ENCODE data around the gene PSMC3IP.
"Not testable (repeated sequence)": the region's sequence is repeated elsewhere in the genome, so short reads cannot be mapped to it uniquely, and the experiment has no call there.

PSMC3IP gene

DNA sequence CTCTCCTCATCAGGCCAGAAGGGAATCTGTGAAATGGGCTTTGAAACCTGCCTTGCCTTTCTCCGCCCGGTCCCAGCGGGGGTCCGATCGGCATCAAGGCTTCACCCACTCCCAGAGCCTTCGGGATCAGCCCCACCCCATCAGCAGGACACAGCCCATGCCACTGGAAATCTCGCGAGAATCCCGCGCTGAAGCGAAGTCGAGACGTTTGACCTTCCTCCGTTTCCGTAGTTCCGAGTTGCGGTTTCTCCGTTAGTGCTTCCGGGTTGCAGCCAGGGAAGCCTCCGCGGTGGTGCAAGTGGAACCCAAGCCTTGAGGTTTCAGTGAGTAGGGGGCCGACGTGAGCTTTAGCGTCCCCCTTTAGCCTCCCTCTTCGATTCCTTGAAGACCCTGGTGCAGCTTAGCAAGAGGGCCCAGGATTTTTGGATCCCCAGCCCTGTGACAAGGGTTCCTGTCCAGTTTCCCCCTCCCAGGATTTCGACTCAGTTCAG lies 15.6 kb downstream of the PSMC3IP start, which contains the start of gene COASY:
TSS of gene COASY (plus strand) at position 252 of the 491 bp plus-strand sequence. CDS start 475 bp downstream, outside the sequence.
- peak; percentile 91 for DNase-seq (ENCODE audit: low spot score)

DNA sequence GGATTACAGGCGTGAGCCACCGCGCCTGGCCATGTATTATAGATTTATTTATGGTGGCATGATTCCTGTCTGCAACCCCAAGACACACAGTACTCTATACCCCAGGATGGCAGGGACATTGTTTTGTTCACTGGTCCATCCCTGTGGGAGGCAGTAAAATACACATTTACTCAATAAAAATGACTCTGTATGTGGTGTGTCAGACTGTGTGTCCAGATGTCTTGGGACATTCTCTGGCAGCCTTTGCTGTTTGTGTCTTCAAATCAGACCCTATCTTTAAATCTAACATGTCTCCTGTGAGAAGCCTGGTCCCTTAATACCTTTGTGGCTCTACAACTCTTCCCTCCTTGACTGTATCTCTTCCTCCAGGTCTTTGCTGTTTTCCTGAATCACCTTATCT lies 17.3 kb downstream of the PSMC3IP start:
- DNase-seq (ENCODE audit: low spot score), result no peak

DNA sequence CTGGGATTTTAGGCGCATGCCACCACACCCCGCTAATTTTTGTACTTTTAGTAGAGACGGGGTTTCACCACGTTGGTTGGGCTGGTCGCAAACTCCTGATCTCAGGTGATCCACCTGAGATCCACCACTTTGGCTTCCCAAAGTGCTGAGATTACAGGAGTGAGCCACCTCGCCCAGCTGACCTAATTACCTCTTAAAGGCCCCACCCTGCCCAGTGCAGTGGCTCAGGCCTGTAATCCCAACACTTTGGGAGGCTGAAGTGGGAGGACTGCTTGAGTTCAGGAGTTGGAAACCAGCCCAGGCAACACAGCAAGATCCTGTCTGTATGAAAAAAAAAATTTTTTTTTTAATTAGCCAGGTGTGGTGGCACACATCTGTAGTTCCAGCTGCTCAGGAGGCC lies 18.5 kb downstream of the PSMC3IP start:
- DNase-seq (ENCODE audit: low spot score), result no peak

DNA sequence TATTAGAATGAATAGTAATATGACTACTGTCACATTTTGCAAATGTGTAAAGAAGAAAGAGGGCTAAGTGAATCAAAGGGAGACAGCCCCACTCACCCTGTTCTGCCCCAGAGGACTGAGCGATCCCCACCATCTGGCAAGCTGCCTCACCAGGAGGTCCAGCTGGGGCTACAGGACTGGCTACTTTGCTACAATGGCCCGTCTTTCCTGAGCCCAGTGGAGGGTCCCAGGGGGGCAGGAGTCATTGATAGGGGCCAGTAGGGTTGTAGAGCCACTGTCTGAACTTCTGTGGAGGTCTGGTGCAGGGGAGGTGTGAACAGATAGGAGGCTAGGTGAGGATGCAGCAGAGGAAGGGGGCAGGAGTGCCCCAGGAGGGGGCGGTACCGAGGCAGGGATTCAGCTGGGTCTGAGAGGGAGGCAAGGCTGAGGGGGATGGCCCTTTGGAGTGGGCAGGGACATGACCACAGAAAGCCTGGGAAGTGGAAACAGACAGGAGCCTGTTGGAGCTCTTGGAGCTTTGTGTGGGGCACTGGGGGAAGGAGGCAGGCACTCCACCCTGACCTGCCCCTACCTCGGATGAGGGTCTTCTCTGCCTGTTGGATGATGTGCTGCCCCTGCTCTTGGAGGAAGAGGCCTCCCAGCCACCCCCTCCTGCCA lies 21.4 kb downstream of the PSMC3IP start:
- not testable (repeated sequence) for DNase-seq (ENCODE audit: low spot score)

DNA sequence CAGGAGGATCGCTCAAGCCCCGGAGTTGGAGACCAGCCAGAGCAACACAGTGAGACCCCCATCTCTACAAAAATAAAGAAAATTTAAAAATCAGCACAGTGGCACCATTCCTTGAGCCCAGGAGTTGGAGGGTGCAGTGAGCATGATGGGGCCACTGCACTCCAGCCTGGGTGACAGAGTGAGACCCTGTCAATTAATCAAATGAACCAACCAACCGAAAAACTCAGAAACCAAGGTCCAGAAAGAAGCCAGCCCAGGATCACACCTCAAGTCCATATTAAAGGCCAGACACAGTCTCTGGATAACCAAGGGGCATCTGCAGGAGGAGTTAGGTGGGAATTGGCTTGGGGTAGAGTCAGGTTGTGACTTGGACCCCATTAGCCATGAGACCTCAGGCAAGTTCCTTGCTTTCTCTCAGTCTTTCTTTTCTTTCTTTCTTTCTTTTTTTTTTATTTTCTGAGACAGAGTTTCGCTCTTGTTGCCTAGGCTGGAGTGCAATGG lies 22.4 kb downstream of the PSMC3IP start:
- DNase-seq (ENCODE audit: low spot score), result no peak

DNA sequence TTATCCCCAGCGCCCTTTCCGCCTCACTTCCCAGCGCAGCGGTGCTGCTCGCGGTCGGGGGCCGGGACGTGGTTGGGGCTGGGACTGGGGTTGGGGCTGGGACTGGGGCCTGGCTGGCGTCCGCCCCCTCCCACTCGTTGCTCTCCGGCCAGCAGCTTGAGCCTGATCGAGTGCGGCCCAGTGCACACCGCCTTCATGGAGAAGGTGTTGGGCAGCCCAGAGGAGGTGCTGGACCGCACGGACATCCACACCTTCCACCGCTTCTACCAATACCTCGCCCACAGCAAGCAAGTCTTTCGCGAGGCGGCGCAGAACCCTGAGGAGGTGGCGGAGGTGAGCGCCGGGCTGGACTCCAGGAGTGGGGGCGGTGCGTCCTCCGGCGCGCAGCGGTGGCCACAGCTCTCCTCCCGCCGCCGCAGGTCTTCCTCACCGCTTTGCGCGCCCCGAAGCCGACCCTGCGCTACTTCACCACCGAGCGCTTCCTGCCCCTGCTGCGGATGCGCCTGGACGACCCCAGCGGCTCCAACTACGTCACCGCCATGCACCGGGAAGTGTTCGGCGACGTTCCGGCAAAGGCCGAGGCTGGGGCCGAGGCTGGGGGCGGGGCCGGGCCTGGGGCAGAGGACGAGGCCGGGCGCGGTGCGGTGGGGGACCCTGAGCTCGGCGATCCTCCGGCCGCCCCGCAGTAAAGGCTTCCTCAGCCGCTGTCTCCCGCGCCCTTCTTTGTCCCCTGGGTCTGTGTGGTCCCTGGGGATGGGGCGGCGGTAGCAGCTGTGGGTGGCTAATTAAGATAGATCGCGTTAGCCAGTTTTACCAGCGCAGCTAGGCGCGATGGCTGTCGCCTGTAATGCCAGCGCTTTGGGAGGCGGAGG lies 23.0 kb downstream of the PSMC3IP start:
- peak; percentile 87 for DNase-seq (ENCODE audit: low spot score)

DNA sequence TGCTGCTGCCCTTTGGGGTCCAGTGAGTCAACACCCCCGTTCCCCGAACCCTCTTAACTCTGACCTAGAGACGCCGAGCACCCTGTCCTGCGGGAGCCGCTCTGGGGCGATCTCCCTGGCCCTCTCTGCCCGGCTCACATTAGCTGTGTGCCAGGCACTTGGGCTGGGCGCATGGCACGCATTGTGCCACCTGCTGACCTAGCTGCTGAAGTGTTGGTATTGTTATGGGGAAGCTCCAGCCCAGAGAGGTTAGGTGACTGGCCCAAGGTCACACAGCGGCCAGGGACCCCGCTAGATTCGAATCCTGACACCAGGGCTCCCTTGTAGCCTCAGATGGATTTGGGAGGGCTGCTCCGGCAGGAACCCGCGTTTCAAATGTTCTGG lies 23.7 kb downstream of the PSMC3IP start:
- no peak for DNase-seq (ENCODE audit: low spot score)

DNA sequence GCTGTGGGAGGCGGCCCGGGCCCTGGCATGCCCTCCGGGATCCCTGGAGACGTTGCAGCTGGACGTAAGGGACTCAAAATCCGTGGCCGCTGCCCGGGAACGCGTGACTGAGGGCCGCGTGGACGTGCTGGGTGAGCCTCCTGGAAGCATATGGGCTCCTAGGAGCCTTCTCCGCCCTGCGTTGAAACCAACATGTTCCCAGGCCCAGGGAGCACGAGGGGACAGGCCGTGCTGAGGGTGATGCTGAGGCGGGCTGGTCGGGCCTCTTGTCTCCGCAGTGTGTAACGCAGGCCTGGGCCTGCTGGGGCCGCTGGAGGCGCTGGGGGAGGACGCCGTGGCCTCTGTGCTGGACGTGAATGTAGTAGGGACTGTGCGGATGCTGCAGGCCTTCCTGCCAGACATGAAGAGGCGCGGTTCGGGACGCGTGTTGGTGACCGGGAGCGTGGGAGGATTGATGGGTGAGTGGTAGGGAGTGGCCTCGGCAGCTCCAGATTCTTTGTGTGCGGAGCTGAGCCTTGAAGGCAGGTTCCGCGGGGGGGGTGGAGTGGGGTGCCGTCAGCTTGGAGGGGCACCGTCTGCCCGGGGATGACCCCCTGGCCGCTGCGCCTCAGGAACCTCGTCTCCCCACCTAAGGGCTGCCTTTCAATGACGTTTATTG lies 24.2 kb downstream of the PSMC3IP start:
- DNase-seq (ENCODE audit: low spot score), result no peak

DNA sequence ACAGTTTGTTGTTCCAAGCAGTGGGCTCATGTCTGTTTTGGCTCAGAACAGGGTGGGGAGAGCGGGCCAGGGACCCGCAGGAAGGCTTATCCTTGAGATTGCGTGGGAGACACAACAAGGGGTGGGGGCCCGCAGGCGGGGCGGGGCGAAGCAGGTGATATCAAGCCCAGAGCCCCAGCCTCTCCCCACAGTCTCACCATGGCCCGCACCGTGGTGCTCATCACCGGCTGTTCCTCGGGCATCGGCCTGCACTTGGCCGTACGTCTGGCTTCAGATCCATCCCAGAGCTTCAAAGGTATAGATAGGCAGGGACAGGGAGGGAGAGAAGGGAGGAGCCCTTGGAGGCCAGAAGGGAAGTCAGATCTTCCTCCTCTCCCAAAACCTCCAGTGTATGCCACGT lies 24.8 kb downstream of the PSMC3IP start, which contains the start of gene HSD17B1:
TSS of gene HSD17B1 (plus strand) at position 188 of the 400 bp plus-strand sequence. CDS start at position 199, 11 bp downstream.
- DNase-seq (ENCODE audit: low spot score), result not testable (repeated sequence)

DNA sequence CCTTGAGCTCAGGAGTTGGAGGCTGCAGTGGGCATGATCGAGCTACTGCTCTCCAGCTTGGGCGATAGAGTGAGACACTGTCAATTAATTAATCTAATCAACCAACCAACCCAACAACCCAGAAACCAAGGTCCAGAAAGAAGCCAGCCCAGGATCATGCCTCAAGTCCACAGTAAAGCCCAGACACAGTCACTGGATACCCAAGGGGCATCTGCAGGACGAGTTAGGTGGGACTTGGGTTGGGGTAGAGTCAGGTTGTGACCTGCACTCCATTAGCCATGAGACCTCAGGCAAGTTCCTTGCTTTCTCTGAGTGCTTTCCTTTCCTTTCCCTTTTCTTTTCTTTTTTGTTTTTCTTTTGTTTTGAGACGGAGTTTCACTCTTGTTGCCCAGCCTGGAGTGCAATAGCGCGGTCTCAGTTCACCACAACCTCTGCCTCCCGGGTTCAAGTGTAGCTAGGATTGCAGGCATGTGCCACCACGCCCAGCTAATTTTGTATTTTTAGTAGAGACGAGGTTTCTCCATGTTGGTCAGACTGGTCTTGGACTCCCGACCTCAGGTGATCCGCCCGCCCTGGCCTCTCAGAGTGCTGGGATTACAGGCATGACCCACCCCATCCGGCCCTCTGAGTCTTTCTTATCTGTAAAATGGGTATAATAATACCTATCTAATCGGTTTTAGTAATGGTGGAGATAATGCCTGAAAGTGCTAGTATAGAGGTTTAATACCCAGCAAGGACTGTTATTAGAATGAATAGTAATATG lies 28.4 kb downstream of the PSMC3IP start:
- DNase-seq (ENCODE audit: low spot score), result no peak

DNA sequence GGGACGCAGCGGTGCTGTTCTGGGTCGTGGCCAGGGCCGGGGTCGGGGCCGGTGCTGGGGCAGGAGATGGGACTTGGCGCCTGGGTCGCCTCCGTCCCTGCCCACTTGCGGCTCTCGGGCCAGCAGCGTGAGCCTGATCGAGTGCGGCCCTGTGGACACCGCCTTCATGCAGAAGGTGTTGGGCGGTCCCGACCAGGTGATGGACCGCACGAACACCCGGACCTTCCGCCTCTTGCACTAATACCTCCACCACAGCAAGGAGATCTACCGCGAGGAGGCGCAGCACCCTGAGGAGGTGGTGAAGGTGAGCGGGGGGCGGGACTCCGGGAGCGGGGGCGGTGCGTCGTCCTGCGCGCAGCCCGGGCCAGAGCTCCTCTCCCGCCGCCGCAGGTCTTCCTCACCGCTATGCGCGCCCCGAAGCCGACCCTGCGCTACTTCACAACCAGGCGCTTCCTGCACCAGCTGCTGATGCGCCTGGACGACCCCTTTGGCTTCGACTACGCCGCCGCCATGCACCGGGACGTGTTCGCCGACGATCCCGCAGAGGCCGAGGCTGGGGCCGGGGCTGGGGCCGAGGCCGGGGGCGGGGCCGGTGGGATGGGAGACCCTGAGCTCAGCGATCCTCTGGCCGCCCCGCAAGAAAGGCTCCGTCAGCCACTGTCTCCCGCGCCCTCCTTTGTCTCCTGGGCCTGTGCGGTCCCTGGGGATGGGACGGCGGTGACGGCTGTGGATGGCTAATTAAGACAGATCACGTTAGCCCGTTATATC lies 29.3 kb downstream of the PSMC3IP start:
- peak; percentile 91 for DNase-seq (ENCODE audit: low spot score)

DNA sequence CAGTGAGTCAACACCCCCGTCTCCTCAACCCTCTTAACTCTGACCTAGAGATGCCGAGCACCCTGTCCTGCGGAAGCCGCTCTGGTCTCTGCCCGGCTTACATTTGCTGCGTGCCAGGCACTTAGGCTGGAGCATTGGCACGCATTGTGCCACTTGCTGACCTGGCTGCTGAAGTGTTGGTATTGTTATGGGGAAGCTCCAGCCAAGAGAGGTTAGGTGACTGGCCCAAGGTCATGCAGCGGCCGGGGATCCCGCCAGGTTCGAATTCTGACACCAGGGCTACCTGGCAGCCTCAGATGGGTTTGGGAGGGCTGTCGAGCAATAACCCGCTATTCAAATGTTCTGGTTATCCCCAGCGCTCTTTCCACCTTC lies 29.8 kb downstream of the PSMC3IP start:
- no peak for DNase-seq (ENCODE audit: low spot score)

DNA sequence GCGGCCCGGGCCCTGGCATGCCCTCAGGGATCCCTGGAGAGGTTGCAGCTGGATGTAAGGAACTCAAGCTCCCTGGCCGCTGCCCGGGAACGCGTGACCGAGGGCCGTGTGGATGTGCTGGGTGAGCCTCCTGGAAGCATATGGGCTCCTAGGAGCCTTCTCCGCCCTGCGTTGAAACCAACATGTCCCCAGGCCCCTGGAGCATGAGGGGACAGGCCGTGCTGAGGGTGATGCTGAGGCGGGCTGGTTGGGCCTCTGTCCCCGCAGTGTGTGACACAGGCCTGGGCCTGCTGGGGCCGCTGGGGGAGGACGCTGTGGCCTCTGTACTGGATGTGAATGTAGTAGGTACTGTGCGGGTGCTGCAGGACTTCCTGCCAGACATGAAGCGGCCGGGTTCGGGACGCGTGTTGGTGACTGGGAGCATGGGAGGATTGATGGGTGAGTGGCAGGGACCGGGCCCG lies 30.5 kb downstream of the PSMC3IP start:
- DNase-seq (ENCODE audit: low spot score), result no peak

DNA sequence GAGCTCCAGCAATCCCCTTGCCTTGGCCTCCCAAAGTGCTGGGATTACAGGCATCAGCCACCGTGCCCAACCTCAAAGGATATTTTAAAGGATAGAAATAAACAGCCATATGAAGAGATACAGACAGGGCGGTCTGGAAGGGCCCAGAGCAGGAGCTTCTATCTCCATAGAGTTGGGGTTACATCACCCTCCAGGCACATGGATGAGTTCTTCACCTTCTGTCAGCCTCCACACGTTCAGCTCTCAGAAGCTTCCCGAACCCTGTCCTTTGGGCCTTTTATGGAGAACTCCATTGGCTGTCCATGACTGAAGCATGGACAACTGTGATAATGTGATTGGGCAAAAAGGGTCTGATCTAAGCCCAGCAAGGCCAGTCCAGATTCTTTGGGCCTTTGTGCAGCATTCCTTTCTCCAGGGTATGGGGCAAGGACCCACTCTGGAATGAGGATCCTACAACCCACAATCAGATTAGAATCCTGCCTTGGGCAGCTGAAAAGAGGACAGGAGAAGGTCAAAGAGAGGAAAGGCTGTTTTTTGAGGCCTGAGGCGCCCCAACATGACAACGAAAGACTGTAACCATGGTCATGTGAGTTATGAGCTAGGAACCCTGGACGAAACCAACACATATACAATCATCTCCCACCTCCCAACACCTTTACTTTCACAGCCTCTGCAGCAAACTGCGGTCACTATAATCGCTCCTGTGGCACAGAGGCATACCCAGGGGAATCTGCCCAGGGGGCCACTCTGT lies 31.6 kb downstream of the PSMC3IP start:
- not testable (repeated sequence) for DNase-seq (ENCODE audit: low spot score)

DNA sequence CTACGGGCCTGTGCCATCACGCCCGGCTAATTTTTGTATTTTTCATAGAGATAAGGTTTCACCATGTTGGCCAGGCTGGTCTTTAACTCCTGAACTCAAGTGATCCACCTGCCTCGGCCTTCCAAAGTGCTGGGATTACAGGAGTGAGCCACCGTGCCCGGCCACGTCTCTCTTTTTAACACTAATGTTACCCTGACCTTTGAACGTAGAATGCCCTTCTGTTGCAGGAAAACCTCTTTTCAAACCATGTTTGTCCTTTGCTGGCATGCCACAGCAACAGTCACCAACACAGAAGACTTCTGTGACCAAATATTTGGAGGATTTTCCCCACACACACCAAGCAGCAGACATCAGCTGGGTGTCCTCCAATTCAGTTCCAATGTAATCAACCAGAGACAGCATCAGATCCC lies 32.6 kb downstream of the PSMC3IP start:
- DNase-seq (ENCODE audit: low spot score), result no peak

DNA sequence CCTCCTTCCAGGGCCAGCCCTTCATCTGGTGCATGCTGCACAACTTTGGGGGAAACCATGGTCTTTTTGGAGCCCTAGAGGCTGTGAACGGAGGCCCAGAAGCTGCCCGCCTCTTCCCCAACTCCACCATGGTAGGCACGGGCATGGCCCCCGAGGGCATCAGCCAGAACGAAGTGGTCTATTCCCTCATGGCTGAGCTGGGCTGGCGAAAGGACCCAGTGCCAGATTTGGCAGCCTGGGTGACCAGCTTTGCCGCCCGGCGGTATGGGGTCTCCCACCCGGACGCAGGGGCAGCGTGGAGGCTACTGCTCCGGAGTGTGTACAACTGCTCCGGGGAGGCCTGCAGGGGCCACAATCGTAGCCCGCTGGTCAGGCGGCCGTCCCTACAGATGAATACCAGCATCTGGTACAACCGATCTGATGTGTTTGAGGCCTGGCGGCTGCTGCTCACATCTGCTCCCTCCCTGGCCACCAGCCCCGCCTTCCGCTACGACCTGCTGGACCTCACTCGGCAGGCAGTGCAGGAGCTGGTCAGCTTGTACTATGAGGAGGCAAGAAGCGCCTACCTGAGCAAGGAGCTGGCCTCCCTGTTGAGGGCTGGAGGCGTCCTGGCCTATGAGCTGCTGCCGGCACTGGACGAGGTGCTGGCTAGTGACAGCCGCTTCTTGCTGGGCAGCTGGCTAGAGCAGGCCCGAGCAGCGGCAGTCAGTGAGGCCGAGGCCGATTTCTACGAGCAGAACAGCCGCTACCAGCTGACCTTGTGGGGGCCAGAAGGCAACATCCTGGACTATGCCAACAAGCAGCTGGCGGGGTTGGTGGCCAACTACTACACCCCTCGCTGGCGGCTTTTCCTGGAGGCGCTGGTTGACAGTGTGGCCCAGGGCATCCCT lies 34.1 kb downstream of the PSMC3IP start:
- no peak for DNase-seq (ENCODE audit: low spot score)

DNA sequence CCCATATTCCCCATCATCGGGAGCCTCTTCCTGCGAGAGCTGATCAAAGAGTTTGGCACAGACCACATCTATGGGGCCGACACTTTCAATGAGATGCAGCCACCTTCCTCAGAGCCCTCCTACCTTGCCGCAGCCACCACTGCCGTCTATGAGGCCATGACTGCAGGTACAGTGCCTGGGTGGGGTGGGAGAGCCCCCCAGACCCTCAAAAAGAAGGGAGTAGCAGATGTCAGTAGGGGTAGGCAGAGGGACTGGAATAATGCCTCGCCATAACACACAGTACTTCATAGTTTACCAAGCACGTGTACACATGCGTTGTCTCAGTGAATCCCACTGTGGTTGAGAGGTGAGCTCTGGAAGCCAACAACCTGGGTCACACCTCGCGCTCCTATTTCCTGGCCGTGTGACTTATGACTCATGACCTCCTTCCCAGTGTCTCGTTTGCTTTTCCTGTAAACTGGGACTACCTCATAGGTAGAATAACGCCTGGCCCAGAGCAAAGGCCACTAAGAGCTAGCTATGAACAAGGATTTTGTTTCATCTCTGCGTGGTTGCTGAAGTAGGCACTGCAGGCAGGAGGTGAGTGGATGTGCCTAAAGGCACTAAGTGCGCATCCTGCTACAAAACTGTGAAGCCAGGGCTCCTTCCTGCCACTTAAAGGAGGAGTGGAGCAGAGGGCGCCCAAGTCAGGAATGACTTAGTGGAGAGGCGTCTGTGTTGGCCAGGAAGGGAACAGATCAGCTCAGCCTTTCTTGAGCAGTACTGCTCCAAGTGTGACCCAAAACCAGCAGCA lies 36.3 kb downstream of the PSMC3IP start:
- DNase-seq (ENCODE audit: low spot score), result no peak

DNA sequence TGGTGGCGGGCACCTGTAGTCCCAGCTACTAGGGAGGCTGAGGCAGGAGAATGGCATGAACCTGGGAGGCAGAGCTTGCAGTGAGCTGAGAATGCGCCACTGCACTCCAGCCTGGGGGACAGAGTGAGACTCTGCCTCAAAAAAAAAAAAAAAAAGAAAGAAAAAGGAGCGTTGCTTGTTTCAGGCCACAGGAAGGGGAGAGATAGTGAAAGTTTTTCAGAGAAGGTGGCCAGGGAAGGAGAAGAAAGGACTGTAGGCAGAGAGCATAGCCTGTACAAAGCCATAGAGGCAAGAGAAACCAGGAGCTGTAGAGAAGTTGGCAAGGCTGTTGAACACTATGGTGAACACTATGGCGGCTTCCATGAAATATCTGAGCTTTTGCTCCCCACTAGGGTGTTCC lies 37.0 kb downstream of the PSMC3IP start:
- not testable (repeated sequence) for DNase-seq (ENCODE audit: low spot score)
